GM12872 (cell line): ENCODE results near the gene EEF1G.

Source experiments
- CTCF ChIP-seq: IDR thresholded peaks from 3 replicates; pipeline ENCODE4 v1.5.1; 2011; ENCODE audit warnings: low read depth, mild to moderate bottlenecking, low read length, moderate library complexity; ENCODE audit not compliant: insufficient read depth

EEF1G gene

GRCh38 chr11:62607714-62608113 lies 34.0 kb upstream of the EEF1G start:
- TF ChIP-seq CTCF = no peak

- no peak for TF ChIP-seq CTCF
Measured at GRCh38 chr11:62605902-62606301, 32.2 kb upstream of the EEF1G start.

GRCh38 chr11:62605467-62605866 lies 31.8 kb upstream of the EEF1G start:
- TF ChIP-seq CTCF = no peak

- no peak for TF ChIP-seq CTCF
Measured at GRCh38 chr11:62604460-62605120, 30.9 kb upstream of the EEF1G start.

- TF ChIP-seq CTCF = no peak
Measured at GRCh38 chr11:62603776-62604299, 30.1 kb upstream of the EEF1G start.

GRCh38 chr11:62603072-62603408 lies 29.3 kb upstream of the EEF1G start:
- no peak for TF ChIP-seq CTCF

GRCh38 chr11:62602141-62603071 lies 28.7 kb upstream of the EEF1G start:
- TF ChIP-seq CTCF = no peak
